HUES6 (cell line): ENCODE data around the gene GALNT1.

Experiments
- H3K27ac ChIP-seq: 2 replicates; pipeline ENCODE4 v1.7.0; 2013; ENCODE audit warnings: low read depth, mild to moderate bottlenecking, low read length, inconsistent platforms
- H3K27me3 ChIP-seq: 2 replicates; pipeline ENCODE4 v1.6.1; 2013; ENCODE audit warnings: low read length; ENCODE audit not compliant: control insufficient read depth, insufficient read depth
- H3K36me3 ChIP-seq: 2 replicates; pipeline ENCODE4 v1.6.1; 2013; ENCODE audit warnings: low read length; ENCODE audit not compliant: control insufficient read depth, insufficient read depth
- H3K4me1 ChIP-seq: 2 replicates; pipeline ENCODE4 v1.6.1; 2013; ENCODE audit warnings: low read length; ENCODE audit not compliant: control insufficient read depth, insufficient read depth
- H3K4me3 ChIP-seq: 2 replicates; pipeline ENCODE4 v1.5.1; 2013; ENCODE audit warnings: low read depth, low read length
- H3K9ac ChIP-seq: one replicate; pipeline ENCODE4 v1.6.1; 2013; ENCODE audit warnings: mild to moderate bottlenecking, low read length
- H3K9me3 ChIP-seq: 2 replicates; pipeline ENCODE4 v1.6.1; 2013; ENCODE audit warnings: low read depth, low read length; ENCODE audit not compliant: control insufficient read depth, insufficient read depth

Gene GALNT1

GRCh38 chr18:35618289-35618688, 36.7 kb downstream of the GALNT1 start:
- Histone ChIP-seq H3K9me3 (0 out of 2 replicates have a peak, but pooled peaks cover 2% of the 10 kb centered on the region), H3K9ac (no peak overlapping the region), H3K36me3 (no peaks in the 10 kb centered on the region), H3K4me1 (peaks cover 40% of the 10 kb centered on the region), H3K27me3 (no peaks in the 10 kb centered on the region), H3K4me3 (no peak overlapping the region), H3K27ac (no peak overlapping the region)

- Histone ChIP-seq H3K4me3 (no peak overlapping the region), H3K27ac (no peak overlapping the region), H3K9me3 (peaks cover 5% of the 10 kb centered on the region; the same call in 1 of the 2 replicates), H3K9ac (no peak overlapping the region), H3K4me1 (peaks cover 40% of the 10 kb centered on the region), H3K36me3 (no peaks in the 10 kb centered on the region), H3K27me3 (no peaks in the 10 kb centered on the region)
These were observed 37.2 kb downstream of the GALNT1 start for GRCh38 chr18:35618696-35619095.

- Histone ChIP-seq H3K36me3 (no peaks in the 10 kb centered on the region), H3K4me1 (peaks cover 40% of the 10 kb centered on the region), H3K27me3 (no peaks in the 10 kb centered on the region), H3K9me3 (peaks cover 13% of the 10 kb centered on the region; the same call in 1 of the 2 replicates), H3K9ac (no peak overlapping the region), H3K4me3 (no peak overlapping the region), H3K27ac (no peak overlapping the region)
These were observed 37.9 kb downstream of the GALNT1 start for GRCh38 chr18:35619464-35619863.

- no peaks in the 10 kb centered on the region for H3K36me3 ChIP-seq
- no peak overlapping the region for H3K9ac ChIP-seq
- peaks cover 40% of the 10 kb centered on the region for H3K4me1 ChIP-seq
- H3K9me3 ChIP-seq, result peaks cover 14% of the 10 kb centered on the region; the same call in 1 of the 2 replicates
- no peaks in the 10 kb centered on the region for H3K27me3 ChIP-seq
- no peak overlapping the region for H3K27ac ChIP-seq
- no peak overlapping the region for H3K4me3 ChIP-seq
These were observed 38.4 kb downstream of the GALNT1 start for GRCh38 chr18:35619941-35620340.

GRCh38 chr18:35620765-35621164, 39.2 kb downstream of the GALNT1 start:
- H3K4me1 ChIP-seq, result peaks cover 40% of the 10 kb centered on the region
- no peaks in the 10 kb centered on the region for H3K27me3 ChIP-seq
- H3K4me3 ChIP-seq, result no peak overlapping the region
- no peak overlapping the region for H3K9ac ChIP-seq
- no peaks in the 10 kb centered on the region for H3K36me3 ChIP-seq
- no peak overlapping the region for H3K27ac ChIP-seq
- H3K9me3 ChIP-seq, result peaks cover 22% of the 10 kb centered on the region

- Histone ChIP-seq H3K9ac (no peak overlapping the region), H3K36me3 (peaks cover 15% of the 10 kb centered on the region), H3K4me3 (no peak overlapping the region), H3K27me3 (no peaks in the 10 kb centered on the region), H3K9me3 (peaks cover 45% of the 10 kb centered on the region), H3K27ac (no peak overlapping the region), H3K4me1 (peaks cover 17% of the 10 kb centered on the region)
These were observed 41.7 kb downstream of the GALNT1 start for GRCh38 chr18:35623255-35623654.

GRCh38 chr18:35624146-35624545, 42.6 kb downstream of the GALNT1 start:
- no peaks in the 10 kb centered on the region for H3K27me3 ChIP-seq
- peaks cover 9% of the 10 kb centered on the region for H3K4me1 ChIP-seq
- H3K27ac ChIP-seq, result no peak overlapping the region
- no peak overlapping the region for H3K9ac ChIP-seq
- H3K9me3 ChIP-seq, result peaks cover 45% of the 10 kb centered on the region
- peaks cover 15% of the 10 kb centered on the region for H3K36me3 ChIP-seq
- H3K4me3 ChIP-seq, result no peak overlapping the region

- Histone ChIP-seq H3K36me3 (peaks cover 15% of the 10 kb centered on the region), H3K9ac (no peak overlapping the region), H3K27ac (no peak overlapping the region), H3K9me3 (peaks cover 45% of the 10 kb centered on the region), H3K4me3 (no peak overlapping the region), H3K27me3 (no peaks in the 10 kb centered on the region), H3K4me1 (no peaks in the 10 kb centered on the region)
These were observed 43.7 kb downstream of the GALNT1 start for GRCh38 chr18:35625232-35625631.

- Histone ChIP-seq H3K36me3 (peaks cover 5% of the 10 kb centered on the region; the same call in 1 of the 2 replicates), H3K9me3 (peaks cover 14% of the 10 kb centered on the region), H3K27me3 (no peaks in the 10 kb centered on the region), H3K4me1 (peaks cover 4% of the 10 kb centered on the region; the same call in 1 of the 2 replicates), H3K27ac (no peak overlapping the region), H3K4me3 (no peak overlapping the region), H3K9ac (no peak overlapping the region)
These were observed 52.2 kb downstream of the GALNT1 start for GRCh38 chr18:35633761-35634160.

- peaks cover 5% of the 10 kb centered on the region; the same call in 1 of the 2 replicates for H3K36me3 ChIP-seq
- H3K27ac ChIP-seq, result no peak overlapping the region
- no peak overlapping the region for H3K4me3 ChIP-seq
- peaks cover 4% of the 10 kb centered on the region; the same call in 1 of the 2 replicates for H3K4me1 ChIP-seq
- peaks cover 14% of the 10 kb centered on the region for H3K9me3 ChIP-seq
- H3K27me3 ChIP-seq, result no peaks in the 10 kb centered on the region
- H3K9ac ChIP-seq, result no peak overlapping the region
These were observed 52.8 kb downstream of the GALNT1 start for GRCh38 chr18:35634323-35634722.

GRCh38 chr18:35635170-35635569, 53.6 kb downstream of the GALNT1 start:
- H3K4me1 ChIP-seq, result peaks cover 4% of the 10 kb centered on the region; the same call in 1 of the 2 replicates
- no peak overlapping the region for H3K4me3 ChIP-seq
- H3K36me3 ChIP-seq, result peaks cover 5% of the 10 kb centered on the region; the same call in 1 of the 2 replicates
- no peaks in the 10 kb centered on the region for H3K27me3 ChIP-seq
- H3K9me3 ChIP-seq, result peaks cover 14% of the 10 kb centered on the region
- no peak overlapping the region for H3K27ac ChIP-seq
- no peak overlapping the region for H3K9ac ChIP-seq
